Loucy (cell line): Measurements from ENCODE around the gene VIPR2.

ENCODE experiments used
- H2AFZ ChIP-seq: fragments of 200-600 bp; sonication (generic); 2 replicates; pipeline ENCODE4 v1.6.0; 2016; ENCODE audit warnings: antibody characterized with exemption, mild to moderate bottlenecking, low read length, moderate library complexity
- H3F3A ChIP-seq: fragments of 200-600 bp; 2 replicates; pipeline ENCODE4 v1.6.0; 2016; ENCODE audit warnings: antibody characterized with exemption, low read depth, mild to moderate bottlenecking
- H3K27me3 ChIP-seq: fragments of 200-600 bp; sonication (generic); 2 replicates; pipeline ENCODE4 v1.6.1; 2014; ENCODE audit warnings: low read length, mild to moderate bottlenecking; ENCODE audit not compliant: insufficient read depth, poor library complexity, severe bottlenecking
- H3K36me3 ChIP-seq: fragments of 200-600 bp; sonication (generic); 2 replicates; pipeline ENCODE4 v1.6.1; 2016; ENCODE audit warnings: low read length; ENCODE audit not compliant: insufficient read depth
- H3K4me1 ChIP-seq: fragments of 200-600 bp; sonication (generic); 2 replicates; pipeline ENCODE4 v1.5.1; 2014; ENCODE audit warnings: low read length, mild to moderate bottlenecking; ENCODE audit not compliant: insufficient read depth, poor library complexity, severe bottlenecking
- H3K4me2 ChIP-seq: fragments of 200-600 bp; sonication (generic); 2 replicates; pipeline ENCODE4 v1.6.0; 2014; ENCODE audit warnings: antibody characterized with exemption, low read length, low read depth, mild to moderate bottlenecking; ENCODE audit not compliant: poor library complexity, severe bottlenecking
- H3K4me3 ChIP-seq: fragments of 200-600 bp; sonication (generic); 2 replicates; pipeline ENCODE4 v1.5.1; 2014; ENCODE audit warnings: low read length, mild to moderate bottlenecking, mixed read lengths; ENCODE audit not compliant: poor library complexity, severe bottlenecking
- H3K79me2 ChIP-seq: fragments of 200-600 bp; sonication (generic); 2 replicates; pipeline ENCODE4 v1.6.1; 2014; ENCODE audit warnings: low read length; ENCODE audit not compliant: insufficient read depth
- H3K9ac ChIP-seq: fragments of 200-600 bp; sonication (generic); 2 replicates; pipeline ENCODE4 v1.6.0; 2014; ENCODE audit warnings: mild to moderate bottlenecking, low read depth, low read length, moderate library complexity; ENCODE audit not compliant: poor library complexity, severe bottlenecking
- H3K9me2 ChIP-seq: fragments of 200-600 bp; sonication (generic); replicated peaks from 2 replicates; pipeline ENCODE4 v1.6.1; 2016; ENCODE audit warnings: low read depth, low read length, mixed read lengths
- H3K9me3 ChIP-seq: fragments of 200-600 bp; sonication (generic); 2 replicates; pipeline ENCODE4 v1.6.1; 2014; ENCODE audit warnings: mild to moderate bottlenecking, antibody characterized with exemption, low read length, low read depth; ENCODE audit not compliant: insufficient read depth
- H4K20me1 ChIP-seq: fragments of 200-600 bp; sonication (generic); 2 replicates; pipeline ENCODE4 v1.6.0; 2014; ENCODE audit warnings: antibody characterized with exemption, low read length, mild to moderate bottlenecking; ENCODE audit not compliant: insufficient read depth, poor library complexity, severe bottlenecking
- CTCF ChIP-seq: fragments of 200-600 bp; sonication (generic); conservative IDR thresholded peaks from 2 replicates; pipeline ENCODE4 v1.5.1; 2014; ENCODE audit warnings: mild to moderate bottlenecking, antibody characterized with exemption, low read length
- EZH2phosphoT487 ChIP-seq: fragments of 200-600 bp; IDR thresholded peaks from 2 replicates; pipeline ENCODE4 v1.6.1; 2018; ENCODE audit warnings: antibody characterized with exemption, mild to moderate bottlenecking, moderate library complexity, borderline replicate concordance

The VIPR2 gene

GRCh38 chr7:159027789-159028507, 116.7 kb downstream of the VIPR2 start:
- H4K20me1 ChIP-seq = no peaks in the 10 kb centered on the region
- no peaks in the 10 kb centered on the region for H3K4me1 ChIP-seq
- no peak overlapping the region for H3K4me2 ChIP-seq
- H3K27me3 ChIP-seq = no peaks in the 10 kb centered on the region
- H3F3A ChIP-seq = no peaks in the 10 kb centered on the region
- H3K79me2 ChIP-seq = no peaks in the 10 kb centered on the region
- TF ChIP-seq CTCF (no peak), EZH2phosphoT487 (no peak)
- no peak overlapping the region for H2AFZ ChIP-seq
- peaks cover 21% of the 10 kb centered on the region; the same call in 1 of the 2 replicates for H3K9me3 ChIP-seq
- H3K4me3 ChIP-seq = no peak overlapping the region
- no peaks in the 10 kb centered on the region for H3K9me2 ChIP-seq
- no peaks in the 10 kb centered on the region for H3K36me3 ChIP-seq
- H3K9ac ChIP-seq = no peak overlapping the region

GRCh38 chr7:159027056-159027788, 117.4 kb downstream of the VIPR2 start:
- H3K27me3 ChIP-seq = no peaks in the 10 kb centered on the region
- peaks cover 22% of the 10 kb centered on the region; the same call in 1 of the 2 replicates for H3K9me3 ChIP-seq
- no peaks in the 10 kb centered on the region for H3K36me3 ChIP-seq
- H3K4me3 ChIP-seq = no peak overlapping the region
- H3K9me2 ChIP-seq = no peaks in the 10 kb centered on the region
- no peak overlapping the region for H3K9ac ChIP-seq
- H4K20me1 ChIP-seq = no peaks in the 10 kb centered on the region
- no peak overlapping the region for H2AFZ ChIP-seq
- H3K4me1 ChIP-seq = no peaks in the 10 kb centered on the region
- H3K4me2 ChIP-seq = no peak overlapping the region
- H3F3A ChIP-seq = no peaks in the 10 kb centered on the region
- no peaks in the 10 kb centered on the region for H3K79me2 ChIP-seq
- TF ChIP-seq EZH2phosphoT487 (no peak), CTCF (no peak)

- no peak overlapping the region for H3K4me2 ChIP-seq
- no peaks in the 10 kb centered on the region for H3K9me2 ChIP-seq
- H3K4me3 ChIP-seq = no peak overlapping the region
- H4K20me1 ChIP-seq = no peaks in the 10 kb centered on the region
- H3K27me3 ChIP-seq = no peaks in the 10 kb centered on the region
- TF ChIP-seq CTCF (no peak), EZH2phosphoT487 (no peak)
- no peaks in the 10 kb centered on the region for H3K36me3 ChIP-seq
- H3K4me1 ChIP-seq = no peaks in the 10 kb centered on the region
- H3F3A ChIP-seq = no peaks in the 10 kb centered on the region
- no peak overlapping the region for H2AFZ ChIP-seq
- H3K9me3 ChIP-seq = peaks cover 25% of the 10 kb centered on the region; the same call in 1 of the 2 replicates
- no peaks in the 10 kb centered on the region for H3K79me2 ChIP-seq
- no peak overlapping the region for H3K9ac ChIP-seq
Observed at GRCh38 chr7:159026271-159027055, 118.2 kb downstream of the VIPR2 start.
